Body of pancreas (tissue), 4 donors: Measurements from ENCODE around the gene FZD2.

ENCODE experiments used
- CTCF ChIP-seq, 7 experiments: fragments of 450-650 bp in 4 of 7; fragments of 200-600 bp in 3 of 7; sonication (generic) in 3 of 7; IDR thresholded peaks; one replicate each; pipeline ENCODE4 v1.5.1; 2016 to 2019; ENCODE audit warnings: antibody characterized with exemption in 7 of 7
- POLR2A ChIP-seq, 3 donors: fragments of 450-650 bp; IDR thresholded peaks; one replicate each; pipeline ENCODE4 v1.6.1; 2016; ENCODE audit warnings: antibody characterized with exemption in 3 of 3, mild to moderate bottlenecking in 2 of 3

DNA sequence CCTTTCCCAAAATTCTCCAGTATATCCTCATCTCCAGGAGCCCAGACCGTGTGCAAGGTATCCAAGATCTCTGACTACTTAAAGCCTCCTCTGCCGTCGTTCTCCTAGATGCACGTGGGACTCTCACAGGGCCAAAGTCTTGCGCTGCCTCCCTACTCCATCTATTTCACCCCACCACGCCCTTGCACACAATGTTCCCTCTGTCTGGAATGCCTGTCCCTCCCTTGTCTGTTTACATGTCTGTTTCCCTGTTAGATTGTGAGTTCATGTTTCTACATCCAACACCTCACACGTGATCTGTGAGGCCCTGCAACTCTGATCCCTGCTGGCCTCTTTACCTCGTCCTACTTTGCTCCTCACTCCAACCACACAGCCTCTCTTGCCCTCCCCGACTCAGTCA lies 4.9 kb upstream of the FZD2 start:
- TF ChIP-seq CTCF (IDR thresholded peaks at IDR 0.05) (no peak), POLR2A (IDR thresholded peaks at IDR 0.05) (no peak)
